ENCODE results near the gene TNFRSF25.

The TNFRSF25 gene

DNA sequence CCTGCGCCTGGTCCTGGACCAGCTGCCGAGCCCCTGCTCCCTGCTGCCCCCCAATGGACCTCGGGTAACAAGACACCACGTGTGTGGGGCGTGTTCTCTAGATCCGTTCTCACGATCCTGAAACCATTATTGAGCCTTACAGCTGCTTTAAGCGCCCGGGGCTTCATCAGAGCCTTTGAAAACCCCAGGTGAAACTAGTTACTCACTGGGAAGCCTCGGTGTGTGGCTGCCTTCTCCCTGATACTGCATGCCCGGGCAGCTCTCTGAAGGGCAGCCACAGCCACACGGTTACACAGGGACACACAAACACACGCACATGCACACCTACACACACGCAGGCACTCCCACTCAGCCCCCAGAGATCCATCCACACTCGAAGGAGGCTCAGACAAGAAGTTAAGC, 51.5 kb downstream of the TNFRSF25 start:
- DNase-seq: no peak

DNA sequence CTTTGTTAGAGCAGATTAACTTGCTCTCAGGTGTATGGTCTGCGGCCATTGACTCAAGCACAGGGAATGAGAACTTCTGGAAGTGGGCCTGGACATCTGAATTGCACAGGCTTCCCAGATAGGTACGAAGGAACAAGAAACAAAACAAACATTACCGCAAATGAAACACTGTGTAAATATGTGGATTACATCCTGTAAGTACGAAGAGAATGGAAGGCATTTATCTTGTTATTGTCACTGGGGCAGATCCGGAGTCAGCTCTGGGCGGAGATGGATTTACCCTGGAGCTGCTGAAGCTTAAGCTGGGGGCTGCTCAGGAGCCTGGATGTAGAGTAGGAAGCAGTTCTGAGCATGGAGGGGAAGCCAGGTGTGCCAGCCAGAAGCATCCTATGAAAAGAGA, 53.1 kb downstream of the TNFRSF25 start:
- DNase-seq: no peak
